KMS-11 (cell line): ENCODE data around the gene SLC16A5.

ENCODE experiments used
- H2AFZ ChIP-seq: fragments of 200-600 bp; sonication (generic); 2 replicates; pipeline ENCODE4 v1.6.1; 2016; ENCODE audit warnings: antibody characterized with exemption, mixed run types, low read depth
- H3K27ac ChIP-seq: fragments of 200-600 bp; sonication (generic); 2 replicates; pipeline ENCODE4 v1.6.1; 2016; ENCODE audit warnings: mild to moderate bottlenecking, mixed run types
- H3K27me3 ChIP-seq: fragments of 200-600 bp; sonication (generic); 2 replicates; pipeline ENCODE4 v1.6.1; 2017; ENCODE audit warnings: mild to moderate bottlenecking, low read depth, mixed run types, moderate library complexity; ENCODE audit not compliant: insufficient read depth
- H3K36me3 ChIP-seq: fragments of 200-600 bp; sonication (generic); 2 replicates; pipeline ENCODE4 v1.6.1; 2017; ENCODE audit warnings: mild to moderate bottlenecking, mixed run types; ENCODE audit not compliant: insufficient read depth
- H3K4me1 ChIP-seq: fragments of 200-600 bp; sonication (generic); 2 replicates; pipeline ENCODE4 v1.6.1; 2016; ENCODE audit warnings: mild to moderate bottlenecking, low read depth, mixed run types; ENCODE audit not compliant: poor library complexity, severe bottlenecking
- H3K4me2 ChIP-seq: fragments of 200-600 bp; sonication (generic); 2 replicates; pipeline ENCODE4 v1.7.0; 2016; ENCODE audit warnings: mild to moderate bottlenecking, mixed run types
- H3K4me3 ChIP-seq: fragments of 200-600 bp; sonication (generic); IDR thresholded peaks from 2 replicates; pipeline ENCODE4 v1.6.1; 2017; ENCODE audit warnings: low read depth, low read length, mixed read lengths; ENCODE audit not compliant: insufficient read depth
- H3K79me2 ChIP-seq: fragments of 200-600 bp; sonication (generic); 2 replicates; pipeline ENCODE4 v1.6.1; 2016; ENCODE audit warnings: low read depth, mixed run types; ENCODE audit not compliant: insufficient read depth
- H3K9ac ChIP-seq: fragments of 200-600 bp; sonication (generic); 2 replicates; pipeline ENCODE4 v1.6.1; 2016; ENCODE audit warnings: mild to moderate bottlenecking, mixed run types
- H4K20me1 ChIP-seq: fragments of 200-600 bp; sonication (generic); 2 replicates; pipeline ENCODE4 v1.6.1; 2016; ENCODE audit warnings: mild to moderate bottlenecking, mixed run types; ENCODE audit not compliant: insufficient read depth
- CTCF ChIP-seq: fragments of 200-600 bp; sonication (generic); conservative IDR thresholded peaks from 2 replicates; pipeline ENCODE4 v1.6.1; 2017; ENCODE audit warnings: low read depth, mild to moderate bottlenecking, antibody characterized with exemption, low read length, moderate library complexity, mixed read lengths

SLC16A5 gene

GRCh38 chr17:75064867-75065561, 22.7 kb upstream of the SLC16A5 start:
- no peak overlapping the region for H3K4me3 ChIP-seq
- H3K27me3 ChIP-seq = no peaks in the 10 kb centered on the region
- peak overlapping the region; percentile 86 for H3K4me2 ChIP-seq
- TF ChIP-seq CTCF = no peak
- H2AFZ ChIP-seq = peak overlapping the region; percentile 26; the same call in 1 of the 2 replicates
- H3K79me2 ChIP-seq = no peaks in the 10 kb centered on the region
- peak overlapping the region; percentile 93 for H3K27ac ChIP-seq
- H3K36me3 ChIP-seq = no peaks in the 10 kb centered on the region; the same call in 1 of the 2 replicates
- peaks cover 55% of the 10 kb centered on the region for H3K4me1 ChIP-seq
- H4K20me1 ChIP-seq = no peaks in the 10 kb centered on the region
- peak overlapping the region; percentile 63 for H3K9ac ChIP-seq

- Histone ChIP-seq H3K4me3 (no peak overlapping the region), H3K4me2 (peak overlapping the region; percentile 86), H3K36me3 (no peaks in the 10 kb centered on the region; the same call in 1 of the 2 replicates), H3K27ac (peak overlapping the region; percentile 93), H3K9ac (peak overlapping the region; percentile 63), H3K4me1 (peaks cover 61% of the 10 kb centered on the region), H4K20me1 (no peaks in the 10 kb centered on the region), H3K79me2 (no peaks in the 10 kb centered on the region), H3K27me3 (no peaks in the 10 kb centered on the region), H2AFZ (peak overlapping the region; percentile 26; the same call in 1 of the 2 replicates)
- 0 out of 2 replicates have a peak, but pooled peaks have one; percentile 14 for TF ChIP-seq CTCF
These were observed 22.1 kb upstream of the SLC16A5 start for GRCh38 chr17:75065562-75066151.

- Histone ChIP-seq H2AFZ (peak overlapping the region; percentile 89), H3K36me3 (no peaks in the 10 kb centered on the region; the same call in 1 of the 2 replicates), H3K4me2 (peak overlapping the region; percentile 86), H4K20me1 (no peaks in the 10 kb centered on the region), H3K27ac (peak overlapping the region; percentile 93), H3K27me3 (no peaks in the 10 kb centered on the region), H3K9ac (peak overlapping the region; percentile 63), H3K79me2 (no peaks in the 10 kb centered on the region), H3K4me3 (no peak overlapping the region), H3K4me1 (peaks cover 61% of the 10 kb centered on the region)
- TF ChIP-seq CTCF = no peak
These were observed 19.9 kb upstream of the SLC16A5 start for GRCh38 chr17:75067856-75068255.

- no peaks in the 10 kb centered on the region for H3K79me2 ChIP-seq
- no peak for TF ChIP-seq CTCF
These were observed 19.0 kb upstream of the SLC16A5 start for GRCh38 chr17:75068750-75069149.

More at GRCh38 chr17:75068750-75069149, 19.0 kb upstream of the SLC16A5 start:
- peaks cover 61% of the 10 kb centered on the region for H3K4me1 ChIP-seq
- H3K27ac ChIP-seq = no peak overlapping the region; the same call in 1 of the 2 replicates
- no peak overlapping the region for H3K9ac ChIP-seq
- H3K36me3 ChIP-seq = no peaks in the 10 kb centered on the region; the same call in 1 of the 2 replicates
- H4K20me1 ChIP-seq = no peaks in the 10 kb centered on the region
- H3K27me3 ChIP-seq = no peaks in the 10 kb centered on the region
- H2AFZ ChIP-seq = no peak overlapping the region
- H3K4me3 ChIP-seq = no peak overlapping the region
- H3K4me2 ChIP-seq = no peak overlapping the region
